ENCODE measurements around the gene KCNIP1. TPM values are rescaled to one million over a fixed set of nuclear protein-coding genes. Genes with fewer than 3 reads are reported as not detected.
A peak's percentile ranks its signal among the peaks of the same experiment; 100 is the strongest.

The KCNIP1 gene
- total RNA-seq, 1 donor from 2014 or later, result 14.5 TPM

GRCh38 chr5:170509348-170509660 is 5.5 kb downstream of the KCNIP1 start:
- DNase-seq, result no peak

GRCh38 chr5:170510126-170510525 is 6.3 kb downstream of the KCNIP1 start:
- no peak for DNase-seq

DNA sequence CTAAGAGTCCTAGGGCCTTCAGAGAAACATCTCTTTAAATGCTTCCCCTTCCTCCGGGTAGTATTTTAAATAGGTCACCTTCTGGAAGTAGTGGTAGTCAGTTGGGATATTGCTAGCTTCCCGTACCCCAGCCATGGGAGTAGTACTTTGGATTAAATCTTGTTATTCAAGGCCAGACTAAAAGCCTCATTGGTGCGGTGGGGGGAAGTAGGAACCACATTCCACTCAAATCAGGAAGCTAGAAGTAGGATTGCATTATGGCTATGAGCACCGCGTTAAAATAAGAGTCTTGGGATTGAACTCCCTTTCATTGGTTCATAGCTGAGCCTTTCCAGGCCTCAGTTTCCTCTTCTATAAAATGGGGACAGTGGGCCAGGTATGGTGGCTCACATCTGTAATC is 6.7 kb downstream of the KCNIP1 start:
- DNase-seq, result no peak

- no peak for DNase-seq
Observed at GRCh38 chr5:170511551-170512258, 7.9 kb downstream of the KCNIP1 start.

- no peak for DNase-seq
Observed at GRCh38 chr5:170513856-170514525, 10.2 kb downstream of the KCNIP1 start.

DNA sequence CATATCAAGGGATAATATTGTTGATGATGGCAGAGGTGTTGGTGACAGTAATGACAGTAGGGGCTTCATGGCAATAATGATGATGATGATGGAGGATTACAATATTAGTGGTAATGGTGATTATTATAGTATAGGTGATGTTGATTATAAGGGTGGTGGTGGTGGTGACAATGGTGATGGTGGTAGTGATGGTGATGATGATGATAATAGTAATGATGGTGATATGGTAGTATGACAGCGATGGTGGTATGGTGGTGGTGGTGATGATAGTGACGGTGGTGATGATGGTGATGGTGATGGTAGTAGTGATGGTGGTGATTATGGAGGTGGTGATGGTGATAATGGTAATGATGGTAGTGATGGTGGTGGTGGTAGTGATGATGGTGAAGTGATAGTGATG is 13.6 kb downstream of the KCNIP1 start:
- no peak for DNase-seq

GRCh38 chr5:170518277-170518676 is 14.5 kb downstream of the KCNIP1 start:
- no peak for DNase-seq

GRCh38 chr5:170519549-170519948 is 15.7 kb downstream of the KCNIP1 start:
- DNase-seq, result no peak

DNA sequence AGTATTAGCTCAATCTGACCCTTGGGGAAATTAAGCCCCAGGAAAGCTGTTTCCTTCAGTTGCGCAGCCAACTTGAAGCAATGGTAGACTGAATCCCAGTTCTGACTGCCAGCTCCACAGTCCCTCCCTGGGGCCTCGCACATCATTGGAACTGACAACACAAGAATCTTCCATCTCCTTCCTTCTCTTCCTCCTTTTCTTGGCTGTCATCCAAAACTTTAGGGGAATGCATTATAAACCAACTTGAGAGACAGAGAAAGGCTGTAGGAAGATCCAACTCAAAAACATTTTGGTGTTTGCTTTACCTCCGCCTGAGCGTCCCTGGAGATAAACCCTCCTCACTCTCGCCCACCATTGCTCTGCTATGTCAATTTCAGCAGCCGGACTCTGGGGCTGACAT is 16.6 kb downstream of the KCNIP1 start:
- no peak for DNase-seq

DNA sequence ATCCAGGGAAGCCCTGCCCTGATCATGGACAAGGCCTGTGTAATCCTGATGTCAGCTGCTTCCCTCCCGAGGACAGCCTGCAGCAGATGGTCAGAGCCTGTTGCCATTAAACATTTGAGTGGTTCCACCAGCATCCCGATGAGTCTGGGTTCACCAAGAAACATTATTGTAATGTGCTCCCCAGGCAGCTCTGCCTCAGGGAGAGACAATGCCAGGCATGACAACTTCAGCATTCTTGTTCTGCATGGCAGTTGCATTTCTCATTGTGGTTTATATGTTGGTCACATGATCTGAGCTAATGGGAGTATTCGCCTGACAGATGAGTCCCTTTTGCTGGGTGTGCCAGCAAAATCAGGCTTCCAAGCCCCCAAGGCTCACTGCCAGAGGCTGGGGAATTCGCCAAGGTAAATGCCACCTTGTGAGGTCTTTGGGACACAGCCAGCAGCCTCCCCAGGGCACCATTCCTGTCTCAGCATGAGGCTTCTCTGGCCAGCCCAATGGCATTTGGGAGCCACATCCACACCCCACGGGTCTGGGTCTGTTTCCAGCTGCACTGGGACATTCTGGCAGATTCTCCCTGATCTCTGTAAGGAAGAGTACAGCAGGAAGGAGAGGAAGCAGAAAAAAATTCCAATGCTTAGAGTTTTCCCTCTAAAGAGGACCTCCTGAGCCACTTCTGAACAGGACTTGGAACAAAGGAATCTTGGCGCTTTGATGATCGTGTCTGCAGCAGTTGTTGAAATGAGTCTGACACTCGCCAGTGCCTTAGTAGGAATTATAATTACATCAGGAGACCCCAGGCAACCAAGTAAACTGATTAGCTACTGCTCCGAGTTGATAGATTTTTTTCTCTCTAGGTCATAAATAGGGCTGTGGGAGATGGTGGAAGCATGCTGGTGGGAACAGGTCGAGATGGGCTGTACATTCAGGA is 18.7 kb downstream of the KCNIP1 start:
- no peak for DNase-seq

DNA sequence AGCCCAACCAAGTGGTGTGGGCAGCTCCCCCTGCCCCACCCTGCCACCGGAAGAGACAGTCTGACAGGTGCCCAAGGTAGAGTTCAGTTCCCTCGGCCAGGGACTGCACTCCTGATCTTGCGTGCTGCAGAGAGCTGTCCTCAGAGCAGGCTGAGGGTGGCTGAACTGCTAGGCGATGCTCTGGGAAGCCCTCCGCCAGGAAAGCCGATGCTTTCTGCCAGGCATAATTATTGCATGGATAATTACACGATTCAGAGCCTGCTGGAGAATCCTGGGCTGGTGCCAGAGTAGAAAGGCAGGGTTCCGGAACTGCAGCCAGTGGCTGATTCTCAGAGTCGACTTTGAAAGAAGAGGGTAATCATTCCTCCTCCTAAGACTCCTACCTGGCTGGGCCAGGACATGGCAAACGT is 19.3 kb downstream of the KCNIP1 start:
- peak; percentile 9 for DNase-seq

GRCh38 chr5:170523830-170524229 is 20.0 kb downstream of the KCNIP1 start:
- DNase-seq, result no peak

GRCh38 chr5:170524576-170524975 is 20.8 kb downstream of the KCNIP1 start:
- DNase-seq, result no peak

- DNase-seq, result no peak
Observed at GRCh38 chr5:170525470-170526211, 21.8 kb downstream of the KCNIP1 start.

GRCh38 chr5:170527991-170528390 is 24.2 kb downstream of the KCNIP1 start:
- DNase-seq, result no peak

- DNase-seq, result no peak
Observed at GRCh38 chr5:170528976-170529375, 25.2 kb downstream of the KCNIP1 start.

DNA sequence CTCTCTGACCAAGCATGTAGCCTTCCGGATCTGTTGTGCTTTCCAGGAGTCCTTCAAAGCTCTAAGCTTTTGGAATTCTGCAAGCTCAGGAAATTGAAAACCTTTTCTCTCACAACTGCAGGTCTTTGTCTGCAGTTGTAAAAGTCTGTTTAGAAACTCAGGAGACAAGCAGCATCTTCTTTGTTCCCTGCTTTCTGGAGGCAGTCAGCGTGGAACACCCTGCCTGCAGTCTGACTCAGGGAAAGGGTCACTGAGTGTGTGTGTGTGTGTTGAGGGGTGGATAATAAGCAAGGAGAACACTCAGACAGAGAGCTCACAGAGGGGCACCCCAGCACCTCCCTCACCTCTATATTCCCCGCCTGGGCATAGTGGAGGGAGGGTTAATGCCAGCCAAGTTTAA is 29.1 kb downstream of the KCNIP1 start:
- no peak for DNase-seq

GRCh38 chr5:170533383-170533782 is 29.6 kb downstream of the KCNIP1 start:
- DNase-seq, result no peak

DNA sequence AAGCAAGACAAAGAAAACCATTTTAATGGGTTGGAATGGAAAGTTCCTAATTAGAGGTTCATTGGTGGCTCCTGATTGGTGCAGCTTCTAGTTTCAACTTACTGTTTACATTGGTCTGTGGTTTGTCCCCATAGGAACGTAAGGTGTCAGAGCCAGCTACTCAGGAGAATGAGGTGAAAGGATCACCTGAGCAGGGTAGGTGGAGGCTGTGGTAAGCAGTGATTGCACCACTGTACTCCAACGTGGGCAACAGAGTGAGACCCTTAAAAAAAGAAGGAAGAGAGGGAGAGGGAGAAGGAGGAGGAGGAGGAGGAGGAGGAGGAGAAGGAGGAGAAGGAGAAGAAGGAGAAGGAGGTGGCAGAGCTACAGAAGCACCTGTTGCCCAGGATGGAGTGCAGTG is 30.4 kb downstream of the KCNIP1 start:
- no peak for DNase-seq

GRCh38 chr5:170534941-170535340 is 31.1 kb downstream of the KCNIP1 start:
- no peak for DNase-seq

DNA sequence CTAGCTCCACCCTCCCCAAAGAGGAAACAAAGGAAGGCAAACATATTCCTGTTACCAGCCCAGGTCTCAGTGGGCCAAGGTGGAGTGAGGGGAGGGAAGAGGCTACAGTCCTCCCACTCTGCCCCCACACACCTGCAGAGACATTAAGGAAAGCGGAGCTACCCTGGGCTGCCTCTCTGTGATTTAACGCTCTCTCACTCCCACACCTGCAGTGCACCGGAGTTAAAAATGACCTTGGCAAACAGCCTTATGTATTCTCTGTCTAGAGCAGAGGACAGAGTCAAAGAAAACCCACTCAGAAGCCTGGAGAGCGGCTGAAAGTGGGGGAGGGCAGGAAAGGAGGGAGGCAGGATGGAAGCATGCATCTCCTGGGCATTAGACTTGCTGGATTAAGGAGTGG is 32.7 kb downstream of the KCNIP1 start:
- no peak for DNase-seq

DNA sequence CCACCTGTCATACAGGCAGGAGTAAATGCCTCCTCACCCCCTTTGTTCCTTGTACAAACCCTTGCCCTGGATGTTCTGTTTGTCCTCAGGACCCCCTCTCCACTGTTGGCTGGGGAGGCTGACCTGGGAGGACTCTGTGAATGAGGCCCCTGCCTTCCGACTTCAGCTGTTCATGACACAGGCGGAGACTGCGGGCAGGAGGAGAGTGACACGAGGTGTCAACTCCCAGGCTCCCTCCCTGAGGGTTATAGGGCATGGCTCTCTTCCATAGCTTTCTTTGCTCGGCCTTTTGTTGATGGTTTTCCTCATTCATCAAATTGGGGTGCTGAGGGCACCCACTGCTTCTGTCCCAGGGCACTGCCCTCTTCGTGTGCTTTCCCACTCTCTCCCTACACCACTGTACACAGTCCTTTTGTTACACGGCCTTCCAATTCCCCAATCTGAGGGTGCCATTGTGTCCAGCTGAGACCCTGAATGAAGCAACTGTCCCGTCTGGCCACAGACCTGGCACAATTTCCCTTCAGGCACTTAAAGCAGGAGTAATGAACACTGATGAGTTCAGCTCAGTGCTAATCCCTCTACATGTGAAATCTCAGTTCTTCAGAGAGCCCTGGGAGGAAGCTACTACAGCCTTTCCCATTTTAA is 33.8 kb downstream of the KCNIP1 start:
- DNase-seq, result no peak

Measured in occipital lobe (tissue), 2 donors.